H9 (cell line): Measurements from ENCODE around the gene PSMD10. TPM values are rescaled to one million over a fixed set of nuclear protein-coding genes. Genes with fewer than 3 reads are reported as not detected.
A peak's percentile ranks its signal among the peaks of the same experiment; 100 is the strongest.

Source experiments
- DNase-seq: peaks from one replicate; pipeline ENCODE4 v3.0.0-alpha.2; 2017
- H2AFZ ChIP-seq: one replicate; pipeline ENCODE4 v1.6.1; 2013; ENCODE audit warnings: mild to moderate bottlenecking, low read length, control low read depth, moderate library complexity
- H2AK5ac ChIP-seq: 2 replicates; pipeline ENCODE4 v1.6.1; 2013; ENCODE audit warnings: low read length, control low read depth, mixed read lengths; ENCODE audit not compliant: insufficient read length
- H2BK120ac ChIP-seq: one replicate; pipeline ENCODE4 v1.6.1; 2013; ENCODE audit warnings: low read depth, mild to moderate bottlenecking, low read length, control low read depth, inconsistent platforms; ENCODE audit not compliant: poor library complexity, severe bottlenecking
- H2BK12ac ChIP-seq: 2 replicates; pipeline ENCODE4 v1.6.1; 2013; ENCODE audit warnings: low read length, control low read depth, mixed read lengths, low read depth; ENCODE audit not compliant: insufficient read length
- H2BK15ac ChIP-seq: 2 replicates; pipeline ENCODE4 v1.6.1; 2013; ENCODE audit warnings: low read depth, low read length, control low read depth
- H2BK20ac ChIP-seq: one replicate; pipeline ENCODE4 v1.6.1; 2013; ENCODE audit warnings: low read depth, mild to moderate bottlenecking, low read length, control low read depth, inconsistent platforms; ENCODE audit not compliant: poor library complexity, severe bottlenecking
- H2BK5ac ChIP-seq: 2 replicates; pipeline ENCODE4 v1.6.1; 2013; ENCODE audit warnings: low read length, control low read depth, mixed read lengths; ENCODE audit not compliant: insufficient read length
- H3K14ac ChIP-seq: 2 replicates; pipeline ENCODE4 v1.6.1; 2013; ENCODE audit warnings: low read length, control low read depth; ENCODE audit not compliant: insufficient read depth
- H3K18ac ChIP-seq: 2 replicates; pipeline ENCODE4 v1.6.1; 2013; ENCODE audit warnings: low read depth, mild to moderate bottlenecking, mixed read lengths, low read length, control low read depth; ENCODE audit not compliant: insufficient read length
- H3K23ac ChIP-seq: 2 replicates; pipeline ENCODE4 v1.6.1; 2013; ENCODE audit warnings: low read length, control low read depth, mixed read lengths, low read depth; ENCODE audit not compliant: insufficient read length
- H3K23me2 ChIP-seq: 2 replicates; pipeline ENCODE4 v1.6.1; 2013; ENCODE audit warnings: low read depth, mild to moderate bottlenecking, mixed read lengths, low read length, control low read depth; ENCODE audit not compliant: insufficient read length, poor library complexity, severe bottlenecking
- H3K27ac ChIP-seq: 2 replicates; pipeline ENCODE4 v1.5.1; 2013; ENCODE audit warnings: low read length, control low read depth, mixed read lengths, low read depth; ENCODE audit not compliant: insufficient read length
- H3K27me3 ChIP-seq: 2 replicates; pipeline ENCODE4 v1.6.1; 2013; ENCODE audit warnings: low read length, control low read depth, inconsistent platforms; ENCODE audit not compliant: insufficient read depth
- H3K4ac ChIP-seq: 2 replicates; pipeline ENCODE4 v1.6.1; 2013; ENCODE audit warnings: low read depth, mild to moderate bottlenecking, control low read depth, inconsistent platforms, low read length, moderate library complexity
- H3K4me1 ChIP-seq: 2 replicates; pipeline ENCODE4 v1.6.1; 2013; ENCODE audit warnings: low read length, control low read depth, inconsistent platforms; ENCODE audit not compliant: insufficient read depth
- H3K4me2 ChIP-seq: 2 replicates; pipeline ENCODE4 v1.6.1; 2013; ENCODE audit warnings: low read length, control low read depth, mixed read lengths; ENCODE audit not compliant: insufficient read length, insufficient read depth
- H3K56ac ChIP-seq: 2 replicates; pipeline ENCODE4 v1.6.1; 2013; ENCODE audit warnings: low read depth, mild to moderate bottlenecking, mixed read lengths, low read length, control low read depth; ENCODE audit not compliant: insufficient read length
- H3K79me1 ChIP-seq: 2 replicates; pipeline ENCODE4 v1.6.1; 2013; ENCODE audit warnings: low read depth, mild to moderate bottlenecking, moderate library complexity, low read length, control low read depth, inconsistent platforms; ENCODE audit not compliant: insufficient read depth, poor library complexity, severe bottlenecking
- H3K79me2 ChIP-seq: 2 replicates; pipeline ENCODE4 v1.6.1; 2013; ENCODE audit warnings: low read length, control low read depth, inconsistent platforms; ENCODE audit not compliant: insufficient read depth
- H3K9ac ChIP-seq: 2 replicates; pipeline ENCODE4 v1.6.1; 2013; ENCODE audit warnings: low read length, control low read depth, mixed read lengths; ENCODE audit not compliant: insufficient read length; ENCODE audit errors: extremely low read depth
- H3K9me3 ChIP-seq: one replicate; pipeline ENCODE4 v1.6.1; 2013; ENCODE audit warnings: low read depth, low read length, inconsistent platforms; ENCODE audit not compliant: control insufficient read depth
- H3T11ph ChIP-seq: one replicate; pipeline ENCODE4 v1.6.1; 2013; ENCODE audit warnings: mild to moderate bottlenecking, low read length, control low read depth, inconsistent platforms
- H4K20me1 ChIP-seq: one replicate; pipeline ENCODE4 v1.6.1; 2013; ENCODE audit not compliant: control insufficient read depth, insufficient read length, insufficient read depth
- H4K5ac ChIP-seq: 2 replicates; pipeline ENCODE4 v1.6.1; 2013; ENCODE audit warnings: low read depth, mild to moderate bottlenecking, mixed read lengths, low read length, control low read depth; ENCODE audit not compliant: insufficient read length
- H4K8ac ChIP-seq: replicated peaks from 2 replicates; pipeline ENCODE4 v1.6.1; 2013; ENCODE audit warnings: low read length, control low read depth, mixed read lengths, low read depth; ENCODE audit not compliant: insufficient read length
- H4K91ac ChIP-seq: 2 replicates; pipeline ENCODE4 v1.6.1; 2013; ENCODE audit warnings: low read depth, mild to moderate bottlenecking, moderate library complexity, mixed read lengths, low read length, control low read depth; ENCODE audit not compliant: insufficient read length
- H3K27ac Mint-ChIP-seq, 3 experiments: 2 replicates in 2 of 3; 3 replicates in 1 of 3; pipeline ENCODE4 v1.8.0; 2020 to 2021; ENCODE audit warnings: mixed read lengths in 3 of 3, mild to moderate bottlenecking in 1 of 3, moderate library complexity in 1 of 3
- H3K27me3 Mint-ChIP-seq: 2 replicates; pipeline ENCODE4 v1.8.0; 2021; ENCODE audit warnings: low read depth, mild to moderate bottlenecking, moderate library complexity, mixed read lengths
- H3K36me3 Mint-ChIP-seq, 3 experiments: 2 replicates in 2 of 3; 3 replicates in 1 of 3; pipeline ENCODE4 v1.8.0; 2020 to 2021; ENCODE audit warnings: low read depth in 3 of 3, mixed read lengths in 3 of 3; ENCODE audit not compliant: insufficient read depth in 1 of 3
- H3K4me1 Mint-ChIP-seq, 2 experiments: 2 replicates each; pipeline ENCODE4 v1.8.0; 2020; ENCODE audit warnings: mixed read lengths in 2 of 2
- H3K4me3 Mint-ChIP-seq, 2 experiments: 2 replicates in 1 of 2; 3 replicates in 1 of 2; pipeline ENCODE4 v1.8.0; 2020 to 2021; ENCODE audit warnings: mild to moderate bottlenecking in 2 of 2, mixed read lengths in 2 of 2, moderate library complexity in 1 of 2
- H3K9me3 Mint-ChIP-seq, 2 experiments: 2 replicates in 1 of 2; 3 replicates in 1 of 2; pipeline ENCODE4 v1.8.0; 2020; ENCODE audit warnings: mild to moderate bottlenecking in 2 of 2, mixed read lengths in 2 of 2, moderate library complexity in 1 of 2
- whole genome bisulfite sequencing: extraction: QIAGEN DNeasy Blood & Tissue Kit; methylation state at CpG from one replicate; pipeline ENCODE4 v1.1.7; 2013; ENCODE audit warnings: missing lambda C conversion rate, low lambda C conversion rate, mixed read lengths; ENCODE audit not compliant: insufficient read length; ENCODE audit errors: extremely low coverage; 5-methylcytosine and 5-hydroxymethylcytosine counted together
- total RNA-seq: library from RNA; stranded (reverse); gene quantifications from 2 replicates; pipeline ENCODE4 v1.2.1, GENCODE V29; 2021
- TF ChIP-seq, protein P1 (sequence below): fragments of 200-600 bp; sonication (generic); conservative IDR thresholded peaks from 3 replicates; pipeline ENCODE4 v1.8.0; 2021; ENCODE audit warnings: antibody characterized with exemption, mild to moderate bottlenecking

The PSMD10 gene
- total RNA-seq, 1 experiment from 2014 or later: 93.9 TPM

- no peak overlapping the region for H2AFZ ChIP-seq
These were observed 35.3 kb upstream of the PSMD10 start for GRCh38 chrX:108126661-108127060.

More at GRCh38 chrX:108126661-108127060, 35.3 kb upstream of the PSMD10 start:
- Histone ChIP-seq H4K8ac (no peak overlapping the region), H3K23me2 (no peaks in the 10 kb centered on the region), H3K14ac (no peak overlapping the region), H3K4me2 (no peak overlapping the region), H2AK5ac (no peak overlapping the region), H3K4me1 (peaks cover 9% of the 10 kb centered on the region; the same call in 1 of the 2 replicates), H4K20me1 (no peaks in the 10 kb centered on the region), H3K56ac (no peak overlapping the region), H3K27me3 (no peaks in the 10 kb centered on the region), H4K5ac (no peak overlapping the region), H3K79me1 (no peaks in the 10 kb centered on the region), H3K9me3 (no peaks in the 10 kb centered on the region), H3K4ac (no peak overlapping the region), H3K23ac (no peak overlapping the region), H2BK15ac (no peak overlapping the region), H2BK5ac (no peak overlapping the region), H3T11ph (no peak overlapping the region), H3K79me2 (no peaks in the 10 kb centered on the region), H4K91ac (no peak overlapping the region), H2BK12ac (no peak overlapping the region), H3K9ac (no peak overlapping the region), H3K18ac (no peak overlapping the region), H2BK120ac (no peak overlapping the region), H2BK20ac (no peak overlapping the region), H3K27ac (no peak overlapping the region)
- no peak for DNase-seq
- TF ChIP-seq, protein P1, sequence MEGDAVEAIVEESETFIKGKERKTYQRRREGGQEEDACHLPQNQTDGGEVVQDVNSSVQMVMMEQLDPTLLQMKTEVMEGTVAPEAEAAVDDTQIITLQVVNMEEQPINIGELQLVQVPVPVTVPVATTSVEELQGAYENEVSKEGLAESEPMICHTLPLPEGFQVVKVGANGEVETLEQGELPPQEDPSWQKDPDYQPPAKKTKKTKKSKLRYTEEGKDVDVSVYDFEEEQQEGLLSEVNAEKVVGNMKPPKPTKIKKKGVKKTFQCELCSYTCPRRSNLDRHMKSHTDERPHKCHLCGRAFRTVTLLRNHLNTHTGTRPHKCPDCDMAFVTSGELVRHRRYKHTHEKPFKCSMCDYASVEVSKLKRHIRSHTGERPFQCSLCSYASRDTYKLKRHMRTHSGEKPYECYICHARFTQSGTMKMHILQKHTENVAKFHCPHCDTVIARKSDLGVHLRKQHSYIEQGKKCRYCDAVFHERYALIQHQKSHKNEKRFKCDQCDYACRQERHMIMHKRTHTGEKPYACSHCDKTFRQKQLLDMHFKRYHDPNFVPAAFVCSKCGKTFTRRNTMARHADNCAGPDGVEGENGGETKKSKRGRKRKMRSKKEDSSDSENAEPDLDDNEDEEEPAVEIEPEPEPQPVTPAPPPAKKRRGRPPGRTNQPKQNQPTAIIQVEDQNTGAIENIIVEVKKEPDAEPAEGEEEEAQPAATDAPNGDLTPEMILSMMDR: no peak
- H3K4me3 Mint-ChIP-seq: no peak overlapping the region
- H3K4me1 Mint-ChIP-seq: peaks cover 27 to 37% of the 10 kb centered on the region in 2 experiments
- no peaks in the 10 kb centered on the region for H3K36me3 Mint-ChIP-seq
- WGBS: no CpG with 5 or more reads among the region's 2 CpGs
- H3K27me3 Mint-ChIP-seq: no peaks in the 10 kb centered on the region
- H3K27ac Mint-ChIP-seq: peak overlapping the region; percentile 82 to 95 (median 93); a peak in 6 of 7 replicates
- H3K9me3 Mint-ChIP-seq: no peaks in the 10 kb centered on the region
